Astrocyte (in vitro differentiated cells and primary cell): ENCODE measurements around the gene DOCK2. TPM values are rescaled to one million over a fixed set of nuclear protein-coding genes. Genes with fewer than 3 reads are reported as not detected.

Experiments
- DNase-seq: peaks from one replicate; pipeline ENCODE4 v3.0.0-alpha.2; 2010; ENCODE audit warnings: low read depth
- FAIRE-seq: peaks from 2 replicates; lab custom pipeline; 2011; peaks lifted over from hg19 to GRCh38; lab: Jason Lieb, UNC
- H2AFZ ChIP-seq: 2 replicates; pipeline ENCODE4 v1.6.0; 2012; ENCODE audit warnings: low read depth, low read length, inconsistent platforms
- H3K27ac ChIP-seq: 2 replicates; pipeline ENCODE4 v1.5.1; 2011; ENCODE audit warnings: low read depth, low read length, inconsistent platforms
- H3K27me3 ChIP-seq: 2 replicates; pipeline ENCODE4 v1.6.0; 2011; ENCODE audit warnings: low read length, inconsistent platforms; ENCODE audit not compliant: insufficient read depth
- H3K36me3 ChIP-seq: 2 replicates; pipeline ENCODE4 v1.5.1; 2011; ENCODE audit warnings: low read length, inconsistent platforms; ENCODE audit not compliant: insufficient read depth
- H3K4me1 ChIP-seq: 2 replicates; pipeline ENCODE4 v1.5.1; 2011; ENCODE audit warnings: low read length, inconsistent platforms; ENCODE audit not compliant: insufficient read depth
- H3K4me2 ChIP-seq: 2 replicates; pipeline ENCODE4 v1.6.0; 2012; ENCODE audit warnings: low read length, inconsistent platforms
- H3K4me3 ChIP-seq: 2 replicates; pipeline ENCODE4 v1.5.1; 2011; ENCODE audit warnings: low read depth, mild to moderate bottlenecking, low read length, inconsistent platforms; ENCODE audit not compliant: insufficient read depth
- H3K79me2 ChIP-seq: 2 replicates; pipeline ENCODE4 v1.6.0; 2012; ENCODE audit warnings: mild to moderate bottlenecking, low read length, inconsistent platforms; ENCODE audit not compliant: insufficient read depth
- H3K9ac ChIP-seq: 2 replicates; pipeline ENCODE4 v1.6.0; 2012; ENCODE audit warnings: mild to moderate bottlenecking, low read length, inconsistent platforms
- H3K9me3 ChIP-seq: 2 replicates; pipeline ENCODE4 v1.5.1; 2012; ENCODE audit warnings: low read depth, mild to moderate bottlenecking, low read length, inconsistent platforms; ENCODE audit not compliant: insufficient read depth
- H4K20me1 ChIP-seq: 2 replicates; pipeline ENCODE4 v1.6.0; 2012; ENCODE audit warnings: low read length, inconsistent platforms; ENCODE audit not compliant: insufficient read depth
- H3K27ac Mint-ChIP-seq: one replicate; pipeline ENCODE4 v1.8.0; 2021; ENCODE audit warnings: mild to moderate bottlenecking, mixed read lengths; ENCODE audit not compliant: unreplicated experiment
- H3K27me3 Mint-ChIP-seq: one replicate; pipeline ENCODE4 v1.8.0; 2021; ENCODE audit warnings: low read depth, mixed read lengths; ENCODE audit not compliant: unreplicated experiment
- H3K36me3 Mint-ChIP-seq: one replicate; pipeline ENCODE4 v1.8.0; 2021; ENCODE audit warnings: low read depth, mixed read lengths; ENCODE audit not compliant: unreplicated experiment
- H3K4me1 Mint-ChIP-seq: one replicate; pipeline ENCODE4 v1.8.0; 2021; ENCODE audit warnings: low read depth, mixed read lengths; ENCODE audit not compliant: unreplicated experiment
- H3K4me3 Mint-ChIP-seq: one replicate; pipeline ENCODE4 v1.8.0; 2021; ENCODE audit warnings: mild to moderate bottlenecking, moderate library complexity, mixed read lengths; ENCODE audit not compliant: unreplicated experiment
- H3K9me3 Mint-ChIP-seq: one replicate; pipeline ENCODE4 v1.8.0; 2021; ENCODE audit warnings: mild to moderate bottlenecking, mixed read lengths; ENCODE audit not compliant: unreplicated experiment
- EZH2 ChIP-seq: IDR thresholded peaks from 2 replicates; pipeline ENCODE4 v1.6.1; 2012; ENCODE audit warnings: mild to moderate bottlenecking, low read length, inconsistent platforms; ENCODE audit not compliant: insufficient read depth
- total RNA-seq: library from RNA; stranded (reverse); gene quantifications from 2 replicates; pipeline ENCODE4 v1.2.1, GENCODE V29; 2021
- TF ChIP-seq, protein P1 (sequence below): IDR thresholded peaks from 2 replicates; pipeline ENCODE4 v1.5.1; 2011; ENCODE audit warnings: low read depth, mild to moderate bottlenecking, inconsistent platforms, low read length, moderate library complexity; ENCODE audit not compliant: insufficient read depth

DOCK2 gene
- total RNA-seq, 1 donor from 2014 or later = 0.66 TPM

- peaks cover 8% of the 10 kb centered on the region for H3K79me2 ChIP-seq
- H3K36me3 Mint-ChIP-seq = no peaks in the 10 kb centered on the region
These were observed 264.8 kb downstream of the DOCK2 start for GRCh38 chr5:169901896-169902295.

GRCh38 chr5:169904059-169904458, 267.0 kb downstream of the DOCK2 start:
- Mint-ChIP-seq H3K27ac (no peak overlapping the region), H3K36me3 (no peaks in the 10 kb centered on the region), H3K4me3 (no peak overlapping the region), H3K27me3 (peaks cover 16% of the 10 kb centered on the region), H3K9me3 (peaks cover 6% of the 10 kb centered on the region), H3K4me1 (no peaks in the 10 kb centered on the region)
- H3K27me3 ChIP-seq = no peaks in the 10 kb centered on the region
- no peak overlapping the region for H3K4me2 ChIP-seq
- H3K9ac ChIP-seq = no peak overlapping the region
- peaks cover 17% of the 10 kb centered on the region for H3K79me2 ChIP-seq
- DNase-seq (peak; percentile 59), FAIRE-seq (no peak)
- H4K20me1 ChIP-seq = peaks cover 13% of the 10 kb centered on the region
- no peak for TF ChIP-seq EZH2
- TF ChIP-seq, protein P1, sequence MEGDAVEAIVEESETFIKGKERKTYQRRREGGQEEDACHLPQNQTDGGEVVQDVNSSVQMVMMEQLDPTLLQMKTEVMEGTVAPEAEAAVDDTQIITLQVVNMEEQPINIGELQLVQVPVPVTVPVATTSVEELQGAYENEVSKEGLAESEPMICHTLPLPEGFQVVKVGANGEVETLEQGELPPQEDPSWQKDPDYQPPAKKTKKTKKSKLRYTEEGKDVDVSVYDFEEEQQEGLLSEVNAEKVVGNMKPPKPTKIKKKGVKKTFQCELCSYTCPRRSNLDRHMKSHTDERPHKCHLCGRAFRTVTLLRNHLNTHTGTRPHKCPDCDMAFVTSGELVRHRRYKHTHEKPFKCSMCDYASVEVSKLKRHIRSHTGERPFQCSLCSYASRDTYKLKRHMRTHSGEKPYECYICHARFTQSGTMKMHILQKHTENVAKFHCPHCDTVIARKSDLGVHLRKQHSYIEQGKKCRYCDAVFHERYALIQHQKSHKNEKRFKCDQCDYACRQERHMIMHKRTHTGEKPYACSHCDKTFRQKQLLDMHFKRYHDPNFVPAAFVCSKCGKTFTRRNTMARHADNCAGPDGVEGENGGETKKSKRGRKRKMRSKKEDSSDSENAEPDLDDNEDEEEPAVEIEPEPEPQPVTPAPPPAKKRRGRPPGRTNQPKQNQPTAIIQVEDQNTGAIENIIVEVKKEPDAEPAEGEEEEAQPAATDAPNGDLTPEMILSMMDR = no peak
- H2AFZ ChIP-seq = no peak overlapping the region
- H3K4me1 ChIP-seq = peaks cover 4% of the 10 kb centered on the region
- H3K9me3 ChIP-seq = no peaks in the 10 kb centered on the region
- no peak overlapping the region for H3K27ac ChIP-seq
- peaks cover 3% of the 10 kb centered on the region for H3K36me3 ChIP-seq
- H3K4me3 ChIP-seq = no peak overlapping the region

More at GRCh38 chr5:169901896-169902295, 264.8 kb downstream of the DOCK2 start:
- Histone ChIP-seq H3K27me3 (no peaks in the 10 kb centered on the region), H3K4me1 (peaks cover 4% of the 10 kb centered on the region), H3K9ac (no peak overlapping the region), H3K27ac (no peak overlapping the region), H3K4me3 (no peak overlapping the region), H3K9me3 (no peaks in the 10 kb centered on the region), H3K36me3 (peaks cover 3% of the 10 kb centered on the region), H2AFZ (no peak overlapping the region), H3K4me2 (no peak overlapping the region), H4K20me1 (peaks cover 10% of the 10 kb centered on the region)
- FAIRE-seq (no peak), DNase-seq (no peak)
- Mint-ChIP-seq H3K27ac (no peak overlapping the region), H3K4me1 (no peaks in the 10 kb centered on the region), H3K9me3 (peaks cover 6% of the 10 kb centered on the region), H3K4me3 (no peak overlapping the region), H3K27me3 (peaks cover 18% of the 10 kb centered on the region)
- TF ChIP-seq, protein P1 = no peak
- TF ChIP-seq EZH2 = no peak

- H3K4me3 Mint-ChIP-seq = no peak overlapping the region
- no peaks in the 10 kb centered on the region for H3K36me3 Mint-ChIP-seq
These were observed 267.4 kb downstream of the DOCK2 start for GRCh38 chr5:169904508-169904907.

More at GRCh38 chr5:169904508-169904907, 267.4 kb downstream of the DOCK2 start:
- Histone ChIP-seq H3K4me3 (no peak overlapping the region), H3K4me2 (no peak overlapping the region), H3K4me1 (peaks cover 4% of the 10 kb centered on the region), H4K20me1 (peaks cover 13% of the 10 kb centered on the region), H3K79me2 (peaks cover 17% of the 10 kb centered on the region), H3K36me3 (peaks cover 3% of the 10 kb centered on the region), H3K9me3 (no peaks in the 10 kb centered on the region), H3K27me3 (no peaks in the 10 kb centered on the region), H2AFZ (no peak overlapping the region), H3K9ac (no peak overlapping the region), H3K27ac (no peak overlapping the region)
- FAIRE-seq (no peak), DNase-seq (no peak)
- no peak overlapping the region for H3K27ac Mint-ChIP-seq
- peaks cover 6% of the 10 kb centered on the region for H3K9me3 Mint-ChIP-seq
- H3K4me1 Mint-ChIP-seq = no peaks in the 10 kb centered on the region
- peaks cover 16% of the 10 kb centered on the region for H3K27me3 Mint-ChIP-seq
- no peak for TF ChIP-seq EZH2
- TF ChIP-seq, protein P1 = no peak
